VCaP (cell line): ENCODE data around the gene CD59.

ENCODE experiments used
- H3K27ac ChIP-seq: fragments of 450-650 bp; 2 replicates; pipeline ENCODE4 v1.5.1; 2017
- TF ChIP-seq, protein P1 (sequence below): fragments of 450-650 bp; conservative IDR thresholded peaks from 2 replicates; pipeline ENCODE4 v1.5.1; 2017; ENCODE audit warnings: mild to moderate bottlenecking, moderate library complexity

Gene CD59

DNA sequence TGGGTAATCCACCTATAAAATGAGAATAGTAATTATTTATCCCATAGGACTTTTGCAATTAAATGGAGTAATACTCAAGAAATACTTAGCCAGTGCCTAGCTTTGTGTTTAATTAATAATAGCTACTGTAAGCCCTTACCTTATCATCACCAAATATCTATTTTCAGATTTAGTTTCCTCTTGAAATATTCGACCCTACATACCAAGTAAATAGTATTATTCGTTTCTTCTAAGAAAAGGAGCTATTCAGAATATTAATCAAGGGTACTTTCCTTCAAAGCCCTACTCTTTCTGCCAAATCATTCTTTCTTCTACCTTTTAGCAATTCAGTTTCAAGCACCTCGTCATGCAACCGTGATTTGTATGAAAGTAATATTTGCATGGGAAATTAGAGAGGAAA, 31.4 kb upstream of the CD59 start:
- H3K27ac ChIP-seq: no peak overlapping the region
- TF ChIP-seq, protein P1, sequence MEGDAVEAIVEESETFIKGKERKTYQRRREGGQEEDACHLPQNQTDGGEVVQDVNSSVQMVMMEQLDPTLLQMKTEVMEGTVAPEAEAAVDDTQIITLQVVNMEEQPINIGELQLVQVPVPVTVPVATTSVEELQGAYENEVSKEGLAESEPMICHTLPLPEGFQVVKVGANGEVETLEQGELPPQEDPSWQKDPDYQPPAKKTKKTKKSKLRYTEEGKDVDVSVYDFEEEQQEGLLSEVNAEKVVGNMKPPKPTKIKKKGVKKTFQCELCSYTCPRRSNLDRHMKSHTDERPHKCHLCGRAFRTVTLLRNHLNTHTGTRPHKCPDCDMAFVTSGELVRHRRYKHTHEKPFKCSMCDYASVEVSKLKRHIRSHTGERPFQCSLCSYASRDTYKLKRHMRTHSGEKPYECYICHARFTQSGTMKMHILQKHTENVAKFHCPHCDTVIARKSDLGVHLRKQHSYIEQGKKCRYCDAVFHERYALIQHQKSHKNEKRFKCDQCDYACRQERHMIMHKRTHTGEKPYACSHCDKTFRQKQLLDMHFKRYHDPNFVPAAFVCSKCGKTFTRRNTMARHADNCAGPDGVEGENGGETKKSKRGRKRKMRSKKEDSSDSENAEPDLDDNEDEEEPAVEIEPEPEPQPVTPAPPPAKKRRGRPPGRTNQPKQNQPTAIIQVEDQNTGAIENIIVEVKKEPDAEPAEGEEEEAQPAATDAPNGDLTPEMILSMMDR: no peak

DNA sequence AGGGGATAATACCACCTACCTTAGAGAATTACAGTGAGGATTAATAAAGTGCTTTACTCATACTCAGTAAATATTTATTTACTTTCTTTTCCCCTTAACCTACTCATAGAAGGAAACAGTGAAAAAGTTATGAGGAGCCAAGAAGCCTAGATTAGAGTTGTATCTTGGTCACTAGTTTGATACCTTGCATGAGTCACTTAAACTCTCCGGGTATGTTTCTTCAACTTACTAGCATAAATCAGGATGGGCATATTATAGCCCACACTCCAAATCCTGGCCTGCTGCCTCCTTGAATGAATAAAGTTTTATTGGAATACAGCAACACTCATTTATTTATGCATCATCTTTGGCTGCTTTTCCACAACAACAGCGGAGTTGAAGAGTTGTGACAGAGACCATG, 29.9 kb upstream of the CD59 start:
- TF ChIP-seq, protein P1: no peak
- H3K27ac ChIP-seq: no peak overlapping the region

DNA sequence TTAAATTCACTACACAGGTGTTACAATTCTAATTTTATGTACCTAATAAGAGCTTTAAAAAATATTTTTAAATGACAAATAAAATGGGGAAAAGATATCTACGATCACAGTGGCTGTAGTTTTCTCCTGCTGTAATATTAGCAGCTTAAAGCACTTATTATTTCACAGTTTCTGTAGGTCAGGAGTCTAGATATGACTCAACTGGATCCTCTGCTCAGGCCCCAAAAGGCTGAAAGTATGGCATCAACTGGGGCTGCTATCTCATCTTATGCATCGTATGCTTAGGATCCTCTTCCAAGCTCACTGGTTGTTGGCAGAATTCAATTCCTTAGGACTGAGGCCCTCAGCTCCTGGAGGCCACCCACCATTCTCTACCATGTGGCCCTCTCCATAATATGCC, 25.2 kb upstream of the CD59 start:
- no peak overlapping the region for H3K27ac ChIP-seq
- TF ChIP-seq, protein P1: no peak

DNA sequence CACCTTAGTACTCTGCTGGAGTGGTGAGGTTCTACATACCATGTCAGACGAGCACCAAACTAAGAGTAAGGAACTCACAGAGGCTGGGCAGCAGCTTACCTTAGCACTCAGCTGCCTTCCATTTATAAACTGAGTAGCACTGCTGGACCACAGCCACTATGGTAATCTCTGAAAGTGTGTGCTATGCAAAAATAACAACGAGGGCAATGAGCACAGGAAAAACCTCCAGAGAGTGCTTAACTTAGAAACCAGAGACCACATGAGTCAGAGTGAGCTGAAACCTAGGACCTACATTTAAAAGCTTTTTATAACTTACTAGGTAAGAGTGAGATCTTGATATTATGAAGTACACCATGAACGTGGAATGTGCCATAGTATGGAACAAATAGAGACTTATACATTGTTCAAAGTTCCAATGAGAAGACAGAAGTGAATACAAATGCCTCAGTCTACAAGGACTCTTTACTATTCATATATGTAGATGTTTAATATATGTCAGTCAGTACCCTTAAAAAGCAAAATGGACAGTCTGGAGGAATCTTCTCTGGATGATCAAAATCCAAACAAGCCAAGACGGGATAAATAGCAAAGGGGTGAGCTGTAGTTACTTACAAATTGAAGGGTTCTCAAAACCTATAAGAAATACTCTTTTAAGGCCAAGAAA, 17.2 kb upstream of the CD59 start:
- TF ChIP-seq, protein P1: no peak
- H3K27ac ChIP-seq: no peak overlapping the region

DNA sequence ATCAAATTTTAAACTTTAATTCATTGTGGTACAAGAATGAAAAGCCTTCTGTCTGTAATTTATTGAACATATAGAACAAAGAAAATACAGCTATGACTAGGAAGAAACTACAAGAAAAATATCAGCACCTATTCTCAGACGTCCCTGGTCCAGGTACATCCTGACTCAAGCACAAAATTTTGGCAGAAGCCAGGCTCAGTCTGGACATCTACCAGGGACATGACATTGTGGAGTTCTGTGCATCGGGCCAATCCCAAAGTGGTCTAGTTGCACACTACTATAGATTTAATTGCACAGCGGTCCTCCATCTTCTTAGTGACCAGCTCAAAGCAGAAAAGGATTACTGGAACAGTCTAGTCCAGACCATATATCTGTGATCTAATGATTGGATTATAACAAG, 15.7 kb upstream of the CD59 start:
- TF ChIP-seq, protein P1: no peak
- H3K27ac ChIP-seq: no peak overlapping the region

DNA sequence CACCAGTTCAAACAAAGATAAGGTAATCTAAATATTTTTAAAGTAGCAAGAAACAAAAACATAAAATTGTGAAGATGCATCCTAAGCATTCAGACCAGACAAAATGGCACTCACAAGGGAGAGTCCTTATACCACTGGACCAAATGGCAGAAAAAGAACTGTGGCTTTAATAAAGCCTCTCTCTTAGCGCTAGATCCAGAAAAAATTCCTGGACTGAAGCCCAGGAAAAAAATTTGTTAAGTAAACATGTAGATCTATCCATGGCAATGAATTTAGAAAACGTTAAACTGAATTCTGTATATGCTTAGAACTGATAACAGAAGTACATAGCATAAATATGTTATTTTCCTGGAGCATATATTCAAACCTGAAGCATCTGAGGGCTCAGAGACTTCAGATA, 11.8 kb upstream of the CD59 start:
- no peak overlapping the region for H3K27ac ChIP-seq
- TF ChIP-seq, protein P1: no peak

DNA sequence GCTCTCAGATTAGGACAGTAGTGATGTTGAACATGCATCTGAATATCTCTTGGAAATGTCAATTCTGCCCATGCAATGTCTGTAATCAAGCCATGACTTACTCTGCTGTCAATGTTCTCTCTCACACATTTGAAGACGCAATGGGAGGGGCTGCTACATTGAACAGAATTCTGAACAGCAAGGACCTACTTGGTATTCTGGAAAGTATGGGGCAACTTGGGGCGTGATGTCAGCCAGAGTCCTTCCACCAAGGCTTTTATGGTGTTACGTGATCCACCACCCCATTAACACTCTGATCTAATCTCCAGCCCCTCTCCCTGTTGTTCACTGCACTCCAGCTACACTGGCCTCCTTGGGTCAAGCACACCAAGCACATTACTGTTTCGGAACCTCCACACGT, 7.1 kb upstream of the CD59 start:
- H3K27ac ChIP-seq: no peak overlapping the region
- TF ChIP-seq, protein P1: no peak
